OCI-LY7 (cell line): ENCODE results near the gene VPS72. TPM values are rescaled to one million over a fixed set of nuclear protein-coding genes. Genes with fewer than 3 reads are reported as not detected.

Source experiments
- BruUV-seq: library from RNA; stranded (reverse); fragments of 400-500 nt; replicated peaks from 2 replicates; lab custom pipeline; 2021; lab: Mats Ljungman, UMichigan
- CTCF ChIA-PET: fragments of 300-600 bp; sonication (Branson Sonifier 250); formaldehyde crosslinking; loops from one replicate; lab custom pipeline; 2022; ENCODE audit warnings: antibody characterized with exemption; ENCODE audit not compliant: unreplicated experiment; lab: Charles Lee
- POLR2A ChIA-PET: fragments of 300-600 bp; sonication (Branson Sonifier 250); formaldehyde crosslinking; loops from one replicate; lab custom pipeline; 2022; ENCODE audit warnings: antibody characterized with exemption; lab: Charles Lee
- DNase-seq: peaks from one replicate; pipeline ENCODE4 v3.0.0-alpha.2; 2015; ENCODE audit warnings: low spot score
- H2AFZ ChIP-seq: fragments of 200-600 bp; sonication (generic), shearing (Covaris generic); 2 replicates; pipeline ENCODE4 v1.6.1; 2014; ENCODE audit warnings: mild to moderate bottlenecking, antibody characterized with exemption, low read length, moderate library complexity
- H3K27ac ChIP-seq: fragments of 200-600 bp; sonication (generic); 2 replicates; pipeline ENCODE4 v1.5.1; 2014; ENCODE audit warnings: mixed run types, low read depth, mild to moderate bottlenecking, moderate library complexity, low read length, inconsistent platforms; ENCODE audit not compliant: poor library complexity, severe bottlenecking
- H3K36me3 ChIP-seq: fragments of 200-600 bp; sonication (generic); 2 replicates; pipeline ENCODE4 v1.6.1; 2014; ENCODE audit warnings: mild to moderate bottlenecking, antibody characterized with exemption, low read length, moderate library complexity, mixed read lengths; ENCODE audit not compliant: insufficient read depth
- H3K4me1 ChIP-seq: fragments of 200-600 bp; sonication (generic); 2 replicates; pipeline ENCODE4 v1.5.1; 2014; ENCODE audit warnings: mild to moderate bottlenecking, low read length; ENCODE audit not compliant: insufficient read depth, poor library complexity, severe bottlenecking
- H3K4me2 ChIP-seq: fragments of 200-600 bp; sonication (generic); 2 replicates; pipeline ENCODE4 v1.6.1; 2014; ENCODE audit warnings: mild to moderate bottlenecking, low read length
- H3K4me3 ChIP-seq: fragments of 200-600 bp; sonication (generic); 2 replicates; pipeline ENCODE4 v1.5.1; 2014; ENCODE audit warnings: mild to moderate bottlenecking, low read depth, low read length; ENCODE audit not compliant: poor library complexity, severe bottlenecking
- H3K79me2 ChIP-seq: fragments of 200-600 bp; sonication (generic); 2 replicates; pipeline ENCODE4 v1.6.1; 2016; ENCODE audit warnings: low read depth, mild to moderate bottlenecking, low read length, moderate library complexity, mixed read lengths; ENCODE audit not compliant: insufficient read depth
- H3K9me2 ChIP-seq: fragments of 200-600 bp; sonication (generic); 2 replicates; pipeline ENCODE4 v1.6.1; 2016; ENCODE audit warnings: mild to moderate bottlenecking, low read length, mixed read lengths; ENCODE audit not compliant: insufficient read depth
- H3K9me3 ChIP-seq: fragments of 200-600 bp; sonication (generic); 2 replicates; pipeline ENCODE4 v1.6.1; 2014; ENCODE audit warnings: mild to moderate bottlenecking, mixed run types, low read length, mixed read lengths
- H4K20me1 ChIP-seq: fragments of 200-600 bp; sonication (generic); 2 replicates; pipeline ENCODE4 v1.6.1; 2014; ENCODE audit warnings: mild to moderate bottlenecking, antibody characterized with exemption, low read length, moderate library complexity, mixed read lengths; ENCODE audit not compliant: insufficient read depth
- CTCF ChIP-seq: fragments of 200-600 bp; sonication (generic); conservative IDR thresholded peaks from 2 replicates; pipeline ENCODE4 v1.5.1; 2014; ENCODE audit warnings: mild to moderate bottlenecking, antibody characterized with exemption, low read length, moderate library complexity, mixed read lengths
- EZH2phosphoT487 ChIP-seq: fragments of 200-600 bp; sonication (generic); IDR thresholded peaks from 2 replicates; pipeline ENCODE4 v1.6.1; 2018; ENCODE audit warnings: low read depth, borderline replicate concordance, mild to moderate bottlenecking, mixed run types, antibody characterized with exemption, low read length, moderate library complexity, mixed read lengths
- intact Hi-C: fragments of 100-400 bp; cut with micrococcal nuclease; formaldehyde crosslinking; loops from one replicate; pipeline ENCODE4 v1.10.0; 2022; ENCODE audit not compliant: unreplicated experiment
- total RNA-seq, 2 experiments: library from RNA; depleted of rRNA in 1 of 2; stranded (reverse); fragments of >200 nt in 1 of 2; shearing (Covaris generic) in 1 of 2; gene quantifications; 2 replicates each; pipeline ENCODE4 v1.2.3, GENCODE V29; 2014 to 2022

VPS72 gene
- total RNA-seq, 2 experiments from 2014 or later: 51.1 to 54.3 TPM

GRCh38 chr1:151142411-151143056, 47.5 kb downstream of the VPS72 start:
- POLR2A ChIA-PET: interaction anchor here (0.5 to 1.2 kb wide), 4 partner anchors 16 to 674 kb away, joined by 3 to 5 read pairs (median 3); partner anchors contain the start of gene PSMD4
- H3K27ac ChIP-seq: no peak overlapping the region
- H3K4me1 ChIP-seq: peaks cover 37% of the 10 kb centered on the region
- TF ChIP-seq EZH2phosphoT487 (no peak), CTCF (no peak)
- CTCF ChIA-PET: no interaction called here
- no peaks in the 10 kb centered on the region for H4K20me1 ChIP-seq
- H3K36me3 ChIP-seq: no peaks in the 10 kb centered on the region
- no peaks in the 10 kb centered on the region for H3K79me2 ChIP-seq
- no peaks in the 10 kb centered on the region for H3K9me2 ChIP-seq
- H3K4me2 ChIP-seq: peak overlapping the region; percentile 17
- H3K9me3 ChIP-seq: no peaks in the 10 kb centered on the region
- no peak for DNase-seq
- no TSS peak for BruUV-seq
- no peak overlapping the region for H2AFZ ChIP-seq
- H3K4me3 ChIP-seq: no peak overlapping the region
- intact Hi-C loops: no loop called here

DNA sequence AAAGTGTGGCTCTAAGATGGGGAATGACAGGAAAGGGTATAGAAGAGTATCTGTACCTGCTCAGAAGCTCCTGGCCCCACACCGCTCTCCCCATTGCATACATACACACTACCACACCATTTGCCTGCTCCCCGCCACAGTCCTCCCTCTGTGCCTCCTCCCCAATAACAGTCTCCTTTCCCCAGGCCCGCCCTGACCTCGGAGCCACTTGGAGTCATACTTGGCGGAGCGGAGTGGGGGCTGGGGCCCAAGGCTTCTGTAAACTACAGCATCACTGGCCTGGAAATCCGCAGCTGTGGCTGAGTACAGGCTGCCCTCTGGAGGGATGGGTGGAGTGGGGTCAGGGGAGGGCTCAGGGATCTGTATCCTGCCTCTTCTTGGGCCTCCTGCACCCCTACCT, 52.2 kb downstream of the VPS72 start:
- TF ChIP-seq CTCF: no peak
- TF ChIP-seq EZH2phosphoT487: no peak
- no peaks in the 10 kb centered on the region for H4K20me1 ChIP-seq
- H3K4me1 ChIP-seq: peaks cover 7% of the 10 kb centered on the region
- DNase-seq: no peak
- H3K9me2 ChIP-seq: no peaks in the 10 kb centered on the region
- intact Hi-C loops: no loop called here
- CTCF ChIA-PET: no interaction called here
- no peaks in the 10 kb centered on the region for H3K79me2 ChIP-seq
- no peak overlapping the region for H2AFZ ChIP-seq
- no peak overlapping the region for H3K4me2 ChIP-seq
- H3K9me3 ChIP-seq: no peaks in the 10 kb centered on the region
- no peak overlapping the region for H3K4me3 ChIP-seq
- H3K27ac ChIP-seq: no peak overlapping the region
- no peaks in the 10 kb centered on the region for H3K36me3 ChIP-seq
- POLR2A ChIA-PET: no interaction called here
- BruUV-seq: no TSS peak
